Naive thymus-derived CD4-positive, alpha-beta T cell (primary cell): ENCODE measurements around the gene STUB1. TPM values are rescaled to one million over a fixed set of nuclear protein-coding genes. Genes with fewer than 3 reads are reported as not detected.
A peak's percentile ranks its signal among the peaks of the same experiment; 100 is the strongest.

Experiments
- ATAC-seq: fragments of 150-1000 bp; cut with Tn5 transposase; 2 replicates; pipeline ENCODE4 v1.10.0; 2021; ENCODE audit warnings: mild to moderate bottlenecking, moderate library complexity
- CTCF ChIA-PET: fragments of 350-600 bp; sonication (Branson Sonifier 250); formaldehyde crosslinking; loops from one replicate; lab custom pipeline; 2021; ENCODE audit warnings: antibody characterized with exemption; lab: Charles Lee
- POLR2A ChIA-PET: fragments of 350-600 bp; sonication (Branson Sonifier 250); formaldehyde crosslinking; loops from one replicate; lab custom pipeline; 2021; ENCODE audit warnings: antibody characterized with exemption, inconsistent platforms; lab: Charles Lee
- DNase-seq, 9 donors: peaks; one replicate each; pipeline versions ENCODE4 v3.0.0 to v3.0.0-alpha.2; 2020 to 2022; ENCODE audit warnings: mixed read lengths in 1 of 9
- H3K27ac ChIP-seq: one replicate; pipeline ENCODE4 v1.7.0; 2013; ENCODE audit warnings: mild to moderate bottlenecking, low read depth, low read length, moderate library complexity
- H3K27me3 ChIP-seq, 2 donors: one replicate each; pipeline ENCODE4 v1.7.0; 2013; ENCODE audit warnings: low read length in 2 of 2, mild to moderate bottlenecking in 2 of 2, moderate library complexity in 2 of 2; ENCODE audit not compliant: control insufficient read depth in 2 of 2, insufficient read depth in 2 of 2
- H3K36me3 ChIP-seq, 3 experiments: 1 replicate in 2 of 3; 2 replicates in 1 of 3; pipeline ENCODE4 v1.7.0; 2013; ENCODE audit warnings: low read length in 3 of 3, mild to moderate bottlenecking in 3 of 3, moderate library complexity in 1 of 3; ENCODE audit not compliant: insufficient read depth in 3 of 3, control insufficient read depth in 2 of 3
- H3K4me1 ChIP-seq, 2 donors: one replicate each; pipeline ENCODE4 v1.7.0; 2013; ENCODE audit warnings: low read length in 2 of 2, mild to moderate bottlenecking in 2 of 2, moderate library complexity in 1 of 2; ENCODE audit not compliant: control insufficient read depth in 2 of 2, insufficient read depth in 2 of 2
- H3K4me3 ChIP-seq: 2 replicates; pipeline ENCODE4 v1.7.0; 2013; ENCODE audit warnings: mild to moderate bottlenecking, low read length
- H3K9me3 ChIP-seq, 3 experiments: 1 replicate in 2 of 3; 2 replicates in 1 of 3; pipeline ENCODE4 v1.7.0; 2013; ENCODE audit warnings: low read length in 3 of 3; ENCODE audit not compliant: control insufficient read depth in 2 of 3
- H3K27ac Mint-ChIP-seq, 9 donors: one replicate each; pipeline ENCODE4 v1.8.0; 2020 to 2022; ENCODE audit warnings: mixed read lengths in 9 of 9, mild to moderate bottlenecking in 8 of 9, moderate library complexity in 5 of 9, inconsistent platforms in 2 of 9
- H3K27me3 Mint-ChIP-seq, 5 donors: one replicate each; pipeline ENCODE4 v1.8.0; 2021 to 2022; ENCODE audit warnings: mixed read lengths in 5 of 5, mild to moderate bottlenecking in 1 of 5
- H3K36me3 Mint-ChIP-seq, 5 donors: one replicate each; pipeline ENCODE4 v1.8.0; 2020 to 2022; ENCODE audit warnings: mixed read lengths in 5 of 5, mild to moderate bottlenecking in 3 of 5, inconsistent platforms in 1 of 5
- H3K4me1 Mint-ChIP-seq, 7 donors: one replicate each; pipeline ENCODE4 v1.8.0; 2020 to 2022; ENCODE audit warnings: mixed read lengths in 7 of 7, mild to moderate bottlenecking in 3 of 7, inconsistent platforms in 1 of 7
- H3K4me3 Mint-ChIP-seq, 10 donors: one replicate each; pipeline ENCODE4 v1.8.0; 2020 to 2022; ENCODE audit warnings: mild to moderate bottlenecking in 10 of 10, mixed read lengths in 10 of 10, moderate library complexity in 6 of 10, inconsistent platforms in 2 of 10
- H3K9me3 Mint-ChIP-seq, 11 donors: one replicate each; pipeline ENCODE4 v1.8.0; 2020 to 2022; ENCODE audit warnings: mixed read lengths in 11 of 11, mild to moderate bottlenecking in 4 of 11, inconsistent platforms in 1 of 11, moderate library complexity in 1 of 11
- intact Hi-C, 2 donors: fragments of 100-400 bp; cut with micrococcal nuclease; formaldehyde crosslinking; loops; one replicate each; pipeline ENCODE4 v1.15.1; 2023
- polyA plus RNA-seq, 2 donors: library from polyadenylated mRNA; unstranded; fragments of 300-500 nt; fragmentation: Illumina TruSeq; gene quantifications; one replicate each; pipeline ENCODE4 v1.2.3, GENCODE V29; 2021
- total RNA-seq, 6 experiments: library from RNA in 5 of 6; stranded (reverse) in 5 of 6; gene quantifications; 1 replicate in 5 of 6; 2 replicates in 1 of 6; pipeline ENCODE4 v1.2.3 and lab custom pipeline; 2021 to 2026

The STUB1 gene
- total and polyA plus RNA-seq, 7 experiments from 2014 or later = 68.6 to 159 (median 90.6) TPM

DNA sequence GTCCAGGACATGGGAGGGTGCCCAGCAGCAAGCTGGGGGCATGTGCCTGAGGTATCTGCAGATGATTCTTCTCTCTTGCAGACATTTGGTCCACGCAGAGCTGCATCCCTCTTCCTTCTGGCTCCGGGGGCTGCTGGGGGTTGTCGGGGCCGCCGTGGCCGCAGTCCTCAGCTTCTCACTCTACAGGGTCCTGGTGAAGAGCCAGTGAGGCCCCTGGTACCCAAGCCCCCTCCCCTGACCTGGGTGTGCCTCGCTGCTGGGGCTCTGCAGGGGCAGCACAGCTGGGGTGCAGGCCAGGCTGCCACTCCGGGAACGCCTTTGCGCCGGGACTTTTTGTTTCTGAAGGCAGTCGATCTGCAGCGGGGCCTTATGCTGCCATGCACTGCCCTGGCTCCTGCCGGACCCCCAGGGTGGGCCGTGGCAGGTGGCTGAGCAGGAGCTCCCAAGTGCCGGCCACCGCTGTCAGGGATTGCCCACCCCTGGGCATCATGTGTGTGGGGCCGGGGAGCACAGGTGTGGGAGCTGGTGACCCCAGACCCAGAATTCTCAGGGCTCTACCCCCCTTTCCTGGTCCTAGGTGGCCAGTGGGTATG is 6.7 kb upstream of the STUB1 start:
- Mint-ChIP-seq H3K36me3 (peaks cover 0 to 10% (median 3%) of the 10 kb centered on the region in 5 donors), H3K4me3 (no peak overlapping the region), H3K27ac (no peak overlapping the region), H3K9me3 (no peaks in the 10 kb centered on the region), H3K27me3 (peaks cover 0 to 7% (median 0%) of the 10 kb centered on the region in 5 donors), H3K4me1 (peaks cover 0 to 10% (median 5%) of the 10 kb centered on the region in 7 donors)
- intact Hi-C loops = no loop called here
- Histone ChIP-seq H3K9me3 (no peaks in the 10 kb centered on the region), H3K27me3 (no peaks in the 10 kb centered on the region), H3K36me3 (peaks cover 0 to 56% (median 3%) of the 10 kb centered on the region in 3 experiments), H3K4me3 (no peak overlapping the region), H3K27ac (no peak overlapping the region), H3K4me1 (no peaks in the 10 kb centered on the region)
- no peak for DNase-seq
- no peak for ATAC-seq
- ChIA-PET CTCF (no interaction called here), POLR2A (interaction anchor here (1.0 to 1.2 kb wide), 2 partner anchors 16 to 22 kb away, joined by 3 to 4 read pairs; partner anchors contain the start of gene WDR24)

DNA sequence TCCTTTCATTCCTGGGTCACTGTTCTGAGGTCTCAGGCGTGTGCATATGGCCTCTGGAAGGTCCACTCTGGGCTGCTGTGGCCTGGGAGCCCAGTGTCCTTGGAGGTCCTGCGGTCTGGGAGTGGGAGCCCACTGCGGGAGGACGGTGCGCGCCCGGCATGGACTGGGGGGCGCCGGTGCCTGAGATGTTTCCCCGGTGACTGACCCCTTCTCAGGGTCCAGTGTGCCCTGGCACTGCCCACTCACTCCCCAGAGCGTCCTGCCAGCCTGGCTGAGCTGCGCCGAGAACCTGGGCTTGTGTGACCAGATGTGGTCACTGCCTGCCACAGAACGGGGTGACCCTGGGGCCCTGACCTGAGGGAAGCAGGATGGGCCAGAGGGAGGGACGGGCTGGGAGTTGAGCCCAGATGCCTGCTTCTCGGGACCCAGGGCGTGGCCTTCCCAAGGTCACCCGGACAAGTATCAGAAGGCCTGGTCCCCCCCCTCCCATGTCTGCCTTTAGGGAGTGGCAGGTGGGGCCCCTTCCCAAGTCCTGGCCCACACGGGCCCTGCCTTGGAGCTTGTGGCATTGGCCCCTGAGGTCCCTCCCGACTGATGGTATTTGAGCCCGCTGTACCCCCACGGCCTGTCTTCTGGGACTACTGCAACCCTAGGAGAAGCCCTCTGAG is 5.9 kb upstream of the STUB1 start:
- no peak for ATAC-seq
- intact Hi-C loops = no loop called here
- H3K27me3 Mint-ChIP-seq = peaks cover 0 to 7% (median 0%) of the 10 kb centered on the region in 5 donors
- no peak overlapping the region for H3K27ac ChIP-seq
- H3K36me3 Mint-ChIP-seq = peaks cover 0 to 10% (median 3%) of the 10 kb centered on the region in 5 donors
- no peaks in the 10 kb centered on the region for H3K9me3 ChIP-seq
- H3K4me3 ChIP-seq = no peak overlapping the region
- DNase-seq = no peak
- H3K4me1 ChIP-seq = no peaks in the 10 kb centered on the region
- peak overlapping the region in 2 of 10 donors; percentile 45 to 51 for H3K4me3 Mint-ChIP-seq
- ChIA-PET CTCF (no interaction called here), POLR2A (interaction anchor here (0.6 to 3.1 kb wide), 4 partner anchors 21 to 537 kb away, joined by 3 to 12 read pairs (median 3); no protein-coding TSS in a partner anchor)
- H3K9me3 Mint-ChIP-seq = no peaks in the 10 kb centered on the region
- H3K36me3 ChIP-seq = peaks cover 0 to 53% (median 3%) of the 10 kb centered on the region in 3 experiments
- H3K27me3 ChIP-seq = no peaks in the 10 kb centered on the region
- H3K4me1 Mint-ChIP-seq = peaks cover 0 to 14% (median 5%) of the 10 kb centered on the region in 7 donors
- no peak overlapping the region for H3K27ac Mint-ChIP-seq

DNA sequence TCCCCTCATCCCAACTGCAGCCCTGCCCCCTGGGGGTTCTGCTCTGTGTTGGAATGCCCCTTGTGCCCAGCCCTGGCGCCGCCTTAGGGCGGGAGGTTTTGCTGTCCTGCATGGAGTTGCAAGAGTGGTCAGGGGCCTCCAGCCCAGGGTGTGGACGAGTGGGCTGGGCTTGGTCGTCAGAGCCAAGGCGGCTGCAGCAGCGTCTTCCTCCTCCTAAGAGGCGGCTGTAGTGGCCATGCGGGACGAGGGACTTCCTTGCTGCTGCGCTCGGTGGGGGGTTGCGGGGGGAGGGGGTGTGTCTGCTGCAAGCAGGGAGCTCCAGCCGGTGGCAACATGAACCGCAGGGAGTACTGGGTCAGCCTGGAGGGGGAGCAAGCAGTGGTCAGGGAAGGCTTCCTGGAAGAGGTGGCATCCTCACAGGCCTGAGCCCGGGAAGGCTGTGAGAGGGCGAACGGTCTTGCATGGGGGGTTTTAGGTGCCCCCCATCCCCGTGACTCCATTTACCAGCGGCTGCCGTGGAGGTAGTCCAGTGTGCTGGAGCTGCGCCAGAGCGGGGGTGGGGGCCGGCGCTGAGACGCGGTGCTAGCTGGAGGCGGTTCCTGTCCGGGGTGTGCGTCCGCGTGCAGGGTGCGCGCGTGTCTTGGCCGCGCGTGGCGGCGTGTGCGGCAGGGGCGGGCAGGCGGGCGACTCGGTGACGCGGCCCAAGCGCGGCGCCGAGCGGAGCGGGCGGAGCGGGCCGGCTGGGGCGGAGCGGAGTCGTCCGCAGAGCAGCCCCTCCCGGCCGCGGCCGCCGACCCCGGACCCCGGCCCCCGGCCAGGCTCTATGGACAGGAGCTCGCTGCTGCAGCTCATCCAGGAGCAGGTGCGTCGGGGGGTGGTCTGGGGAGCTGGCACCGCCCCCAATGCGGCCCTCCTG is 5.0 kb upstream of the STUB1 start, which contains the start of gene RHBDL1:
Gene RHBDL1, plus strand, starts transcription at position 704 of the 916 bp plus-strand sequence. Its CDS starts 120 bp downstream, at position 824.
- Histone ChIP-seq H3K4me3 (no peak within 1 kb of the TSS), H3K27ac (no peak within 1 kb of the TSS), H3K9me3 (no peaks in the 10 kb centered on the region), H3K36me3 (peaks cover 0 to 47% (median 2%) of the 10 kb centered on the region in 3 experiments), H3K27me3 (no peaks in the 10 kb centered on the region), H3K4me1 (no peaks in the 10 kb centered on the region)
- no peak within 1 kb of the TSS for H3K27ac Mint-ChIP-seq
- no peak for DNase-seq
- no peaks in the 10 kb centered on the region for H3K9me3 Mint-ChIP-seq
- H3K36me3 Mint-ChIP-seq = peaks cover 0 to 8% (median under 1%) of the 10 kb centered on the region in 5 donors
- peaks cover 0 to 7% (median 0%) of the 10 kb centered on the region in 5 donors for H3K27me3 Mint-ChIP-seq
- H3K4me1 Mint-ChIP-seq = peaks cover 0 to 14% (median 4%) of the 10 kb centered on the region in 7 donors
- peak within 1 kb of the TSS in 7 of 10 donors; percentile 13 to 71 (median 51) for H3K4me3 Mint-ChIP-seq
- ChIA-PET POLR2A (interaction anchor here (0.6 to 3.1 kb wide), 5 partner anchors 9 to 538 kb away, joined by 3 to 12 read pairs (median 3); partner anchors contain the start of gene JMJD8), CTCF (no interaction called here)
- intact Hi-C loops = no loop called here
- no peak for ATAC-seq

DNA sequence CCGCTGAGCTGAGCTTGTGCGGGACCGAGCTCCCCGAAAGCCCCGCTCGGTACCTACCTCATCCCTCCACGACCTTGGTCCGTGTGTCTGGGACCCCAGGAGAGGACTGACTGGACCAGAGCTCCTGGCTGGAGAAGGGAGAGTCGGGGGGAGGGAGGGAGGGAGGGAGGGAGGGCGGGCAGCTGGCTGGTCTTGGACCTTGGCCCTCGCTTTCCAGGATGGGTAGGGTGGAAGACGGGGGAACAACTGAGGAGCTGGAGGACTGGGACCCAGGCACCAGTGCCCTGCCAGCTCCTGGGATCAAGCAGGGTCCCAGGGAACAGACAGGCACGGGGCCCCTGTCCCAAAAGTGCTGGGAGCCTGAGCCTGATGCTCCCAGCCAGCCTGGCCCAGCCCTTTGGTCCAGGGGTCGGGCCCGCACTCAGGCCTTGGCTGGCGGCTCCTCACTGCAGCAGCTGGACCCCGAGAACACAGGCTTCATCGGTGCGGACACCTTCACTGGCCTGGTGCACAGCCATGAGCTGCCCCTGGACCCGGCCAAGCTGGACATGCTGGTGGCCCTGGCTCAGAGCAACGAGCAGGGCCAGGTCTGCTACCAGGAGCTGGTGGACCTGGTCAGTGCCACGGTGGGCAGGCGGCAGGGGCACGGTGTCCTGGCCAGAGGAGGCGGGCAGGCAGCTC is 4.2 kb upstream of the STUB1 start:
- ChIA-PET CTCF (no interaction called here), POLR2A (interaction anchor here (0.9 to 3.1 kb wide), 5 partner anchors 8 to 20 kb away, joined by 3 to 12 read pairs (median 3); partner anchors contain the start of genes JMJD8 and RHOT2)
- ATAC-seq (no peak), DNase-seq (no peak)
- Mint-ChIP-seq H3K4me3 (peak overlapping the region in 1 of 10 donors; percentile 60), H3K36me3 (peaks cover 0 to 7% (median 0%) of the 10 kb centered on the region in 5 donors), H3K27ac (no peak overlapping the region), H3K4me1 (peaks cover 0 to 16% (median 6%) of the 10 kb centered on the region in 7 donors), H3K27me3 (peaks cover 0 to 7% (median 0%) of the 10 kb centered on the region in 5 donors), H3K9me3 (no peaks in the 10 kb centered on the region)
- H3K36me3 ChIP-seq = peaks cover 0 to 39% (median 0%) of the 10 kb centered on the region in 3 experiments
- H3K9me3 ChIP-seq = no peaks in the 10 kb centered on the region
- H3K4me1 ChIP-seq = peaks cover 1 to 4% of the 10 kb centered on the region in 2 donors
- no peak overlapping the region for H3K4me3 ChIP-seq
- intact Hi-C loops = no loop called here
- H3K27ac ChIP-seq = no peak overlapping the region
- H3K27me3 ChIP-seq = no peaks in the 10 kb centered on the region

DNA sequence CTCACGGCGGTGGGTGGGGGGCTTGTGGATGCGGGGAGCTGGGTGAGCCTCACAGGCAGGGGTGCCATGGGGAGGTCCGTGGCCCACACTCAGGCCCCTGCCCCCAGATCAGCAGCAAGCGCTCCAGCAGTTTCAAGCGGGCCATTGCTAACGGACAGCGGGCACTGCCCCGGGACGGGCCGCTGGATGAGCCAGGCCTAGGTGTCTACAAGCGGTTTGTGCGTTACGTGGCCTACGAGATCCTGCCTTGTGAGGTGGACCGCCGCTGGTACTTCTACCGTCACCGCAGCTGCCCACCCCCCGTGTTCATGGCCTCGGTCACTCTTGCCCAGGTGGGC is 3.7 kb upstream of the STUB1 start:
- POLR2A ChIA-PET = interaction anchor here (0.7 to 3.1 kb wide), 5 partner anchors 8 to 53 kb away, joined by 3 to 12 read pairs (median 3); partner anchors contain the start of gene RHOT2
- no peaks in the 10 kb centered on the region for H3K9me3 Mint-ChIP-seq
- no peak overlapping the region for H3K27ac Mint-ChIP-seq
- DNase-seq (no peak), ATAC-seq (no peak)
- no peaks in the 10 kb centered on the region for H3K9me3 ChIP-seq
- no peak overlapping the region for H3K4me3 ChIP-seq
- peaks cover 0 to 7% (median 0%) of the 10 kb centered on the region in 5 donors for H3K27me3 Mint-ChIP-seq
- H3K36me3 Mint-ChIP-seq = peaks cover 0 to 5% (median 0%) of the 10 kb centered on the region in 5 donors
- peaks cover 3 to 21% (median 12%) of the 10 kb centered on the region in 7 donors for H3K4me1 Mint-ChIP-seq
- H3K4me3 Mint-ChIP-seq = peak overlapping the region in 3 of 10 donors; percentile 17 to 60 (median 41)
- H3K36me3 ChIP-seq = peaks cover 0 to 37% (median 0%) of the 10 kb centered on the region in 3 experiments
- CTCF ChIA-PET = no interaction called here
- no peak overlapping the region for H3K27ac ChIP-seq
- intact Hi-C loops = no loop called here
- H3K4me1 ChIP-seq = peaks cover 5 to 6% of the 10 kb centered on the region in 2 donors
- no peaks in the 10 kb centered on the region for H3K27me3 ChIP-seq
